Central memory CD8-positive, alpha-beta T cell (primary cell): ENCODE data around the gene HES5.

ENCODE experiments used
- ATAC-seq: fragments of 150-1000 bp; cut with Tn5 transposase; replicated peaks from 2 replicates; pipeline ENCODE4 v1.10.0; 2022; ENCODE audit warnings: mild to moderate bottlenecking, moderate FRiP score, moderate number of reproducible peaks; ENCODE audit not compliant: poor library complexity, severe bottlenecking; ENCODE audit errors: extremely low read depth
- DNase-seq, 2 donors: peaks; one replicate each; pipeline ENCODE4 v3.0.0; 2021; ENCODE audit warnings: low spot score in 2 of 2
- H3K27ac Mint-ChIP-seq: one replicate; pipeline ENCODE4 v1.8.0; 2022; ENCODE audit warnings: low read depth, mild to moderate bottlenecking, moderate library complexity, mixed read lengths
- H3K27me3 Mint-ChIP-seq: one replicate; pipeline ENCODE4 v1.8.0; 2022; ENCODE audit warnings: mixed read lengths
- H3K36me3 Mint-ChIP-seq: one replicate; pipeline ENCODE4 v1.8.0; 2022; ENCODE audit warnings: mild to moderate bottlenecking, moderate library complexity, mixed read lengths; ENCODE audit not compliant: insufficient read depth
- H3K4me1 Mint-ChIP-seq: one replicate; pipeline ENCODE4 v1.8.0; 2022; ENCODE audit warnings: mixed read lengths
- H3K4me3 Mint-ChIP-seq: one replicate; pipeline ENCODE4 v1.8.0; 2022; ENCODE audit warnings: mild to moderate bottlenecking, moderate library complexity, mixed read lengths
- H3K9me3 Mint-ChIP-seq: one replicate; pipeline ENCODE4 v1.8.0; 2022; ENCODE audit warnings: mixed read lengths

HES5 gene

DNA sequence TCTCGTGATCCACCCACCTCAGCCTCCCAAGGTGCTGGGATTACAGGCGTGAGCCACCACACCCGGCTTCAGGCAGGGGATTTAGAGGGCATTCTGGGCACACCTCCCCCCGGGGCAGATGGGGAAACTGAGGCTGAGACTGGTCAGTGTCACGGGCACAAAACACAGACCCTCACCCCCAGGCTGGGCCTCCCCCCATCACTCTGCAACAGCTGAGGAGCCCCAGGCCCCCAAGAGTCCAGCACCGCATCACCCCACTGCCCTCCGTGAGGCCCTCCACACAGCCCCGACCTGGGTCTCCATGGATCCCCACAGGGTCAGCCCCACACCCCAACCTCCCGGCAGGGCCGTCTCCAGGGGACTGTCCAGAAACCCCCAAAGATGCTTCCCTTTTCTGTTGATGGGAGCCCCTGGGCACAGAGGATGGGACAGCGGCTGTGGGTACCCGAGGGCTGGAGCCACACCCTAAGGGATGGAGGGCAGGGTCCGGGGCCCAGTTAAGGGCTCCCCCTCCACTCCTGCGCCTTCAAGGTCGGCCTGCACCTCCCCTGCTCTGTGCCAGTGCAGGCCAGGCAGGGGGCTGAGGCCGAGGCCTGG is 37.1 kb upstream of the HES5 start:
- Mint-ChIP-seq H3K27me3 (no peaks in the 10 kb centered on the region), H3K36me3 (peaks cover 1% of the 10 kb centered on the region), H3K9me3 (no peaks in the 10 kb centered on the region), H3K4me3 (no peak overlapping the region), H3K4me1 (no peaks in the 10 kb centered on the region), H3K27ac (no peak overlapping the region)
- DNase-seq: no peak
- no peak for ATAC-seq

DNA sequence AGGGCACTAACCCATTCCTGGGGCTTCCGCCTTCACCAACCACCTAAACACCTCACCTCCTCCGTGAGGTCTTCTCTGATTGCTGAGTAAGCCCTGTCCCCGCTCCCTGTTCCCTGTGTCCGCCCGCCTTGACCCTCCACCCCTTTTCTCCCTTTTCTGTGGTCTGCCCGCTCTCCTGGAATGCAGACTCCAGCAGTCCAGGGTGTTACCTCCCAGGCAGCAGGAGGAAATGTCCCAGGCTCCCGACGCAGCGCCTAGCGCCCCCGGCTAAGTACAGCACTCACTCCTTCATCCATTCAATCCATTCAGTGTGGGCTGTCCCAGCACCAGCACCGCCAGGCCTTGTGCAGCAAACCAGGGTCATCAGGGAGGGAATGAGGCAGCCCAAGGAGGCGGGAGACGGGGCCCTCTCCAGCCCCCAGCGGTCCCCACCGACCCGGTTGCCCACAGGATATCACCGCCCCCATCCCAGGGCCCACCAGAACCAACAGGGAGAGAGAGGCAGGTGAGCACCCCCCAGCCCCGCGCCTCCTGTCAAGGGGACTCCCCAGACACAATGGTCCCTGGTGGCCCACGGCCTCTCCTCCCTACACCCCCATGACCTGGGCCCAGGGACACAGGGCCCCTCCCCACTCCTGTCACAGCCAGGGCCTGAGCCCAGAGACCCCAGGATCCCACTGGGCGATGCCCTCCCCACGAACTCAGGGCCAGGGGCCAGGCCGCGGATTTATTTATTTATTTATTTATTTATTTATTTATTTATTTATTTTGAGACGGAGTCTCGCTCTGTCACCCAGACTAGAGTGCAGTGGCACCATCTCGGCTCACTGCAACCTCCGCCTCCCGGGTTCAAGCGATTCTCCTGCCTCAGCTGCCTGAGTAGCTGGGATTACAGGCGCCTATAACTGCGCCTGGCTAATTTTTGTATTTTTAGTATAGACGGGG is 36.3 kb upstream of the HES5 start:
- Mint-ChIP-seq H3K36me3 (peaks cover 1% of the 10 kb centered on the region), H3K27ac (no peak overlapping the region), H3K4me3 (no peak overlapping the region), H3K27me3 (no peaks in the 10 kb centered on the region), H3K9me3 (no peaks in the 10 kb centered on the region), H3K4me1 (no peaks in the 10 kb centered on the region)
- ATAC-seq: no peak
- no peak for DNase-seq

- no peaks in the 10 kb centered on the region for H3K9me3 Mint-ChIP-seq
- DNase-seq (no peak), ATAC-seq (no peak)
- no peak overlapping the region for H3K4me3 Mint-ChIP-seq
- H3K4me1 Mint-ChIP-seq: no peaks in the 10 kb centered on the region
- H3K36me3 Mint-ChIP-seq: peaks cover 2% of the 10 kb centered on the region
- H3K27ac Mint-ChIP-seq: peak overlapping the region; percentile 25
- no peaks in the 10 kb centered on the region for H3K27me3 Mint-ChIP-seq
Measured at GRCh38 chr1:2564815-2565374, 34.8 kb upstream of the HES5 start.

DNA sequence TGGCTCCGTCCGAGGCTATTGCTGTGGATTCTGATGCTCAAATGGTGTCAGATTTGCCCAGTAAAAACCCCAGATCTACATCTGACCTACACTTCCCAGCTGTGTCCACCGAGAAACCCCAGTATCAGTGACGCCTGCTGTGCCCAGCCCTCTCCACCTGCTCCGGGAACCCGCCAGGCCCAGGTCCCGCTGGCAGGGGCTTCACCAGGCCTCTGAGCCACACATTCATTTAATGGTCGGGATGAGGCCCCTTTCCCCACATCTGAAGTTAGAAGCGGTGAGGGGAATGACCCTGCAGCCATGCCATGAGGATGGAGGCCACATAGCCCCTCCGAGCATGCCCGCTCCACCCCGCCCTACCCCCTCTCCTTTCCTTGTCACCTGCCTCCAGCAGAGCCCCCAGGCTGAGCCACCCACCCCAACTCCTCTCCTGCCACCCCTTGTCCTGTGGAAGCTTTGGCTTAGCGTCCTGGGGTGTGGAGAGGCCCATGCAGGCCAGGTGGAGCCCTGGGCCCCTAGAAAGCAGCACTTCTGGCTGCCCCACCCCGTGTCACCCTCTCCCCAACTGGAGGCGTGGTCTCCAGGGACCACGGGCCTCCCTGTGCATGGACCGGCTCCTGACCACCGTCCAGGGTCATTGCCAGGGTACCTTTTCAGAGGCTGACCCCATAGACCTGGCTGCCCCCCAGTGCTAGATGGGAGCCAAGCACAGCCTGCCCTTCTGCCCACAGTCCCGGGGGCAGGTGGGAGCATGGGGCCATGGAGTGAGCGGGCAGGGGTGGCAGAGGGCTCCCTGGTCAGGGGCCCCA is 34.1 kb upstream of the HES5 start:
- ATAC-seq: no peak
- Mint-ChIP-seq H3K27me3 (no peaks in the 10 kb centered on the region), H3K36me3 (peaks cover 6% of the 10 kb centered on the region), H3K4me3 (no peak overlapping the region), H3K9me3 (no peaks in the 10 kb centered on the region), H3K4me1 (no peaks in the 10 kb centered on the region), H3K27ac (no peak overlapping the region)
- DNase-seq: no peak

DNA sequence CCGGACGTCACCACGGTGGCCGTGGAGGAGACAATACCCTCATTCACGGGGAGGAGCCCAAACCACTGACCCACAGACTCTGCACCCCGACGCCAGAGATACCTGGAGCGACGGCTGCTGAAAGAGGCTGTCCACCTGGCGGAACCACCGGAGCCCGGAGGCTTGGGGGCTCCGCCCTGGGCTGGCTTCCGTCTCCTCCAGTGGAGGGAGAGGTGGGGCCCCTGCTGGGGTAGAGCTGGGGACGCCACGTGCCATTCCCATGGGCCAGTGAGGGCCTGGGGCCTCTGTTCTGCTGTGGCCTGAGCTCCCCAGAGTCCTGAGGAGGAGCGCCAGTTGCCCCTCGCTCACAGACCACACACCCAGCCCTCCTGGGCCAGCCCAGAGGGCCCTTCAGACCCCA is 33.1 kb upstream of the HES5 start:
- Mint-ChIP-seq H3K27me3 (no peaks in the 10 kb centered on the region), H3K36me3 (peaks cover 9% of the 10 kb centered on the region), H3K4me3 (no peak overlapping the region), H3K9me3 (no peaks in the 10 kb centered on the region), H3K27ac (no peak overlapping the region), H3K4me1 (peaks cover 7% of the 10 kb centered on the region)
- ATAC-seq: no peak
- DNase-seq: no peak

DNA sequence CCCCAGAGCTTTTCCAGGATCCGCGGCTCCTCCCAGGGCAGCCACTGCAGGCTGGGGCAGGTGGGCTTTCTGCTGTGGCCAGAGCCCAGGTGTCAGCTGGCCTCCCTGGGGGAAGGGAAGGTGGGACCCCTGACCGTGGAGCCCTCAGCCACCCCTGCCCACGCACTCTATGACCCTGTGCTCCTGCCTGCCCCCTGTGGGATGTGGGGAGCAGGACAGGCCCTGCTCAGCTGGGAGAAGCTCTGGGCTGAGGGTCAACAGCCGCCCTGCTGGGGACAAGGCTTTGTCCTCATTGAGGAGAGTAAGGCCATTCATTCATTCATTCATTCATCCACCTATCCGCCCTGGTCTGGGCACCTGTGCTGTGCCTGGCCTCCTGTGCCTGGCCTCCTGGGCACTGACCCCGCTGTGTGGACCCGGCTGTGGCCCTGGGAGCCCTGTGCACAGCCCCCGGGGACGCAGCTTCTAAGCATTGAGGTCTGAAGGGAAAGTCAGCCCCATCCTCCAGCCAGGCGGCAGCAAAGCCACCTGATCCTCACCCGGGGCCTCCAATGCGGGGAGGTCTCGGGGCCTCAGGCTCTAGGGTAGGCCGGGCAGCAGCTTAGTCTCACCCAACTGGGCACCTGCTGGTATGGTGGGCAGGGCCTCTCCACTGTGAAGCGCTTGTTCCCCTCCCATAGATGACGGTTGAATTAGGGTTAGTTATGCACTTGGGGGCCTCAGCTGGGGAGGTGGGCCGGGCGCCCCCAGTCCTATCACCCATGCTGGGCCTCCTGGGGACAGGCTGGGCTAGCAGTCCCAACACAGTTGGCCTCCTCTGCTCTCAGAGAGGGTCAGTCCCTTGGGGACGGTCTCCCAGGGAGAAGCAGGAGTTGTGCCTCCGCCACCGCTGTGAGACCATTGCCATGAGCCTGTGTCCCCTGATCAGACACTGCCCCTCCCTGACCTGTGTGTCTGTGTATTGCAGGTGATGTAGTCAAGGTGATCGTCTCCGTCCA is 32.1 kb upstream of the HES5 start:
- H3K27me3 Mint-ChIP-seq: no peaks in the 10 kb centered on the region
- peaks cover 9% of the 10 kb centered on the region for H3K36me3 Mint-ChIP-seq
- DNase-seq: no peak
- no peak overlapping the region for H3K4me3 Mint-ChIP-seq
- no peak for ATAC-seq
- H3K27ac Mint-ChIP-seq: no peak overlapping the region
- H3K9me3 Mint-ChIP-seq: no peaks in the 10 kb centered on the region
- peaks cover 17% of the 10 kb centered on the region for H3K4me1 Mint-ChIP-seq

DNA sequence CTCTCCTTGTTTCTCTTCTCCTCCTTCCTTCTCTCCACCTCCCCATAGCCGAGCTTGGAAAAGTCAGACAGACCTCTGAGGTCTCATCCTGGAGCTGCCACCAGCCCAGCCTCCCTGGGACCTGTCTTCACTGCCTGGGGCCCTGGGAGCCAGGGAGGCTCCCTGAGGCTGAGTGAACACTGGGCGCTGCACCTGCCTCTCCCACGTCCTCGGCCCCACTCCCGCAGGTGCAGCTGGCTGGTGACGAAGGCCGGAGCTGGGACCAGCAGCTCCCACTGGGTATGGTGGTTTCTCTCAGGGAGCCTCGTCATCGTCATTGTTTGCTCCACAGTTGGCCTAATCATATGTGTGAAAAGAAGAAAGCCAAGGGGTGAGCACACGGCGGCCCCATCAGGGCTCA is 31.4 kb upstream of the HES5 start:
- peak overlapping the region; percentile 5 for H3K27ac Mint-ChIP-seq
- H3K4me3 Mint-ChIP-seq: no peak overlapping the region
- H3K9me3 Mint-ChIP-seq: no peaks in the 10 kb centered on the region
- H3K36me3 Mint-ChIP-seq: peaks cover 11% of the 10 kb centered on the region
- ATAC-seq: no peak
- H3K27me3 Mint-ChIP-seq: no peaks in the 10 kb centered on the region
- H3K4me1 Mint-ChIP-seq: peaks cover 24% of the 10 kb centered on the region
- no peak for DNase-seq

DNA sequence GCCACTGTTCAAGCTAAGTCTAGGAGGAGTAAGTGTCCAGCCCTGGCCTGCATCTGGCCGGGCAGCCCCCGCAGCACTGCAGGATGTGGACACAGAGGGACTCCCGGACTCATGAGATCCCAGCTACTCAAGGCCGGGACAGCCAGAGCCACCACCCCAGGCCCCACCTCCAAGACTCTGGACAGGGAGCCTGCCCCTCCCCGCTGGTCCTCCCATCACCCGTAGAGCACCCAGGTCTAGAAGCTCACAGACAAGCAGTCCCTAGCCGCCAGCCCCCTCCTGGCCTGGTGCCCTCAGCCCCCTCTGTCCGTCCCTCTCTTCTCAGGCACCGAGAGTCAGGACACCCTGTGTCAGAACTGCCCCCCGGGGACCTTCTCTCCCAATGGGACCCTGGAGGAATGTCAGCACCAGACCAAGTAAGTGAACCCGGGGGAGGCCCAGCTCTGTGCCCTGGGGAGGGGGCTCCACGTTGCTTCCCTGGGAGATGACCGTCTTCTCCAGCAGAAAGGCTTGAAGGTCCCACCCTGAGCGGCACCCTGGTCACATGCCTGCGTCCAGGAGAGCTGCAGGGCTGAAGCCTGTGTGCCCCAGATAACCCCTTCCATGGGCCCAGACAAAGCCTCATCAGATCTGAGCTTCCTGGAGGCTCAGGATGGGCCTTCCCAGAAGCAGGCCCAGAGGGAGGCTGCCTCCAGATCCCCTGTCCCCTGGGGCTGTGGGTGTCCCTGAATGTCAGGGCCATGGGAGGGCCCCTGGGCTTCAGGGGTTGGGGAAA is 30.4 kb upstream of the HES5 start:
- DNase-seq (no peak), ATAC-seq (no peak)
- Mint-ChIP-seq H3K27me3 (no peaks in the 10 kb centered on the region), H3K27ac (peak overlapping the region; percentile 19), H3K9me3 (no peaks in the 10 kb centered on the region), H3K4me1 (peaks cover 34% of the 10 kb centered on the region), H3K36me3 (peaks cover 16% of the 10 kb centered on the region), H3K4me3 (no peak overlapping the region)

DNA sequence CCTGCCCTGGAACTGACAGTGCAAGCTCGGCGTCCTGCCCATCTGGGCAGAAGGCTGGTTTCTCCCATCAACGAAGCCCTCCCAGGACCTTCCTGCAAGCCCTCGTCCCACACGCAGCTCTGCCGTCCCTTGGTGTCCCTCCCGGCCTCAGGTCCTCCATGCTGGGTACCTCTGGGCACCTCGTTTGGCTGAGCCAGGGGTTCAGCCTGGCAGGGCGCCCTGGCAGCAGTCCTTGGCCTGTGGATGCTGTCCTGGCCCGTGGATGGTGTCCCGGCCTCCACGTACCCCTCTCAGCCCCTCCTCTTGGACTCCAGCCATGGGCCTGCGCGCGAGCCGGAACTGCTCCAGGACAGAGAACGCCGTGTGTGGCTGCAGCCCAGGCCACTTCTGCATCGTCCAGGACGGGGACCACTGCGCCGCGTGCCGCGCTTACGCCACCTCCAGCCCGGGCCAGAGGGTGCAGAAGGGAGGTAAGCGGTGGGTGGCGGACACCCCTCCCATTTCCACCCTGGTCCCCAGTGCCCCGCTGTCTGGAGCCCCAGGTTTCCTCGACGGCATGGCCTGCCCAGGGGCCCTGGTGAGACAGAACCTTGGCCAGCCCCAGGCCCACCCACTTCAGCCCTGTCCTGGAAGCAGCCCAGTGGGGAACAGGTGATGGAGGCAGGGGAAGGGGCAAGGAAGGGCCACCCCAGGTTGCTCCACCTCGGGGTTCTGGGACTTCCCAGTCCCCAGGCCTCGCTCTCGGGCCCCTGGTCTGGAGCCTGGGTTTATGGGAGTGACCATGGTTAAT is 29.6 kb upstream of the HES5 start:
- Mint-ChIP-seq H3K36me3 (peaks cover 16% of the 10 kb centered on the region), H3K4me3 (no peak overlapping the region), H3K9me3 (no peaks in the 10 kb centered on the region), H3K27me3 (no peaks in the 10 kb centered on the region), H3K4me1 (peaks cover 41% of the 10 kb centered on the region), H3K27ac (no peak overlapping the region)
- ATAC-seq (no peak), DNase-seq (no peak)

DNA sequence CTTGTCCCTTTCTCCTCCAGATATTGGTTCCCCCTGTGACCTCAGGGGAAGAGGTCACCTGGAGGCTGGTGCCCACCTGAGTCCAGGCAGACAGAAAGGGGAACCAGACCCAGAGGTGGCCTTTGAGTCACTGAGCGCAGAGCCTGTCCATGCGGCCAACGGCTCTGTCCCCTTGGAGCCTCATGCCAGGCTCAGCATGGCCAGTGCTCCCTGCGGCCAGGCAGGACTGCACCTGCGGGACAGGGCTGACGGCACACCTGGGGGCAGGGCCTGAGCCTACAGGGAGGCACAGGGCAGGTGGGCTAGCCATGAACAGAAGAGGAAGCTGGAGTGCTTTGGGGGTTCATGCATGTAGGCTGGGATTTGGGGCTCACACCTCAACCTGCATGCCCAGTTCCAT is 28.8 kb upstream of the HES5 start:
- Mint-ChIP-seq H3K36me3 (peaks cover 16% of the 10 kb centered on the region), H3K27ac (peak overlapping the region; percentile 95), H3K27me3 (no peaks in the 10 kb centered on the region), H3K4me1 (peaks cover 49% of the 10 kb centered on the region), H3K4me3 (peak overlapping the region; percentile 93), H3K9me3 (no peaks in the 10 kb centered on the region)
- ATAC-seq (no peak), DNase-seq (no peak)
